Pons (tissue), 1 donor: ENCODE data around the gene RAD51D.
A peak's percentile ranks its signal among the peaks of the same experiment; 100 is the strongest.
"Not testable (repeated sequence)": the region's sequence is repeated elsewhere in the genome, so short reads cannot be mapped to it uniquely, and the experiment has no call there.

Experiments used
- DNase-seq: peaks from one replicate; pipeline ENCODE4 v3.0.0-alpha.2; 2016; ENCODE audit warnings: low spot score

The RAD51D gene

DNA sequence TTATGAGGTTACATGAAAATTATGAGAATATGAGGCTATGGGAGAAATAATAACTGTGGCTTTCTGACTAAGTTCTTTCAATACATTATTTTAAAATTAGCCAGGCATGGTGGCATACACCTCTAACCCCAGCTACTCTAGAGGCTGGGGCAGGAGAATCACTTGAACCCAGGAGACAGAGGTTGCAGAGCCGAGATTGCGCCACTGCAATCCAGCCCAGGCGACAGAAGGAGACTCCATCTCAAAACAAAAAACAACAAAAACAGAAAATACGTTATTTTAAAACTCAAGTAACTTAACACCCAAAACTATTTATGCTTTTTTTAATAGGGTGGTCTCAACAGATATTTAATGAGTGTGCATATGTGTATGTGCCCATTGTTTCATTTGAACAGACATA, 53.8 kb downstream of the RAD51D start:
- no peak for DNase-seq

DNA sequence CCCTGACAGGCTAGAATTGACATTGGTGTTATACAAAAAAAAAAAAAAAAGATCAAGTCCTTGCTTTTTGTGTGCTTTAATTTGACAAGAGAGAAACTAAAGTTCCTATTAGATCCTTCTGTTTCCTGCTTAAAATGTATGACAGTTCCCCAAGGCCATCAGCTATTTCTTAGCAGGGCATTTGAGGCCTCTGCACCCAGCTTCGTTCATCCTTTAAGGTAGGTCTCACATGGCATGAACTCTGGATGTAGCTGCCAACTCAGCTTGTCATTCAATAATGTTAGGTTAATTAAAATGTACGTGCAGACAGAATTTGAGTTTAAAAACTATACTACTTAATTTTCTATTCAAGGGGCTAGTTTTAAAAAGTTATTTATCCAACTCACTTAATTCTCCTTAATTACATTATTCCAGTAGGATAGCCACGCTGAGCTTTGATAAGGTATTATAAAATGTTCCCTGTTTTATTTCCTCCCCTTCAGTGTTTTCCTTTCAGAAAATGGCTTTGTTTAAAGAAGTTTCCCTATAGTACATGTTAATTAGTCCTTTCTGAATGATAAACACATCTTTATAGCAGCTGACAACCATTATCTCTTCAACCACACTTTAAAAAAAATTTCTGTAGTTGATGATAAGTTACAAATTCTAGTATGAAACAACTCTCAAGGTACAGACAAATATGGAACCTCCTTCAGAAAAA, 55.0 kb downstream of the RAD51D start:
- no peak for DNase-seq

DNA sequence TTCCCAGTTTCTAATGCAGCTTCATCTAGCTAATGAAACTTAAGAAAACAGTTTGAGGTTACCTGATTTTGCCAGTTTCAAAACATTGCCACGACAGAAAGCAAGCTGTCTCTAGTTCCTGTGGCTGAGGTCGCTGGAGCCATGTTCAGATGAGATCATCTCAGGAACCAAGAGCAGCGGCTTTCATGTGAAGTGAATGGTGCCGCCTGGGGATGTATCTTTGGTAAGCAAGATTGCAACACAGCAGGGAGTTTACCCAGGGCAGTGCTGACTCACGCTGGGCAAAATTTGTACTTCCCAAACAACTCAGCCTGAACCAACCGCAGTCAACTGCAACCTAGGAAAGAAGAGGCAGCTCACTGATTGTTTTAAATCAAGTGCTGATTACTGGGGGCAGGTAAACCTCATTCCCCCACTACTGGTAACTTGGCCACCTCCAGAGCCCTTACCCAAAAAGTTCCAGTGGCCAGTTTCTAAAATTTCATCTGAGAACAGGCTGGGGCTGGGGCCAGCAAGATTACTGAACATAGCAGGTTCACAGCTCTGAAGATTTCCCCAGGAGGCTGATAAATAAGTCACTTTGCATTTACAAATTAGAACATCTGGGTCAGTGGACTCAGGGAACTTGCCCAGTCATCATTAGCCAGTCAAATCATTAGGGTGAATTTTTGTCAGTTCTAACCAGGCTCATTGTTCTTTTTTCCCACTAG, 56.0 kb downstream of the RAD51D start, which contains the start of gene RFFL:
Gene RFFL, minus strand, starts transcription at position 194 of the 710 bp plus-strand sequence. CDS start 37,154 bp downstream, outside the sequence.
- DNase-seq = peak; percentile 99

DNA sequence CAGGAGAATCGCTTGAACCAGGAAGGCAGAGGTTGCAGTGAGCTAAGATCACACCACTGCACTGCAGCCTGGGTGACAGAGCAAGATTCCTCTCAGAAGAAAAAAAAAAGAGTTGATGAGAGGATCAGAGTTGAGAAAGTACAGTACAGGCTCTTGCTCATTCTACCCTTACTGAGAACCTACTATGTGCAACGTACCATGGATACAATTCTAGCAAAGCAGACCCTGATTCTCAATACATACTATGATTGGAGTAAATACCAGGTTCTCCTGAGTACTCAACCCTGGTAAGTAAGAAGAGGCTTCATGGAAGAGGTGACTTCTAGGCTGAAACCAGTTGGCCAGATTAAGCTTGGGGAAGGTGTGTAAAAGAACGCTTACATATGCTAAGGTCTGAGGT, 57.4 kb downstream of the RAD51D start:
- DNase-seq = no peak

DNA sequence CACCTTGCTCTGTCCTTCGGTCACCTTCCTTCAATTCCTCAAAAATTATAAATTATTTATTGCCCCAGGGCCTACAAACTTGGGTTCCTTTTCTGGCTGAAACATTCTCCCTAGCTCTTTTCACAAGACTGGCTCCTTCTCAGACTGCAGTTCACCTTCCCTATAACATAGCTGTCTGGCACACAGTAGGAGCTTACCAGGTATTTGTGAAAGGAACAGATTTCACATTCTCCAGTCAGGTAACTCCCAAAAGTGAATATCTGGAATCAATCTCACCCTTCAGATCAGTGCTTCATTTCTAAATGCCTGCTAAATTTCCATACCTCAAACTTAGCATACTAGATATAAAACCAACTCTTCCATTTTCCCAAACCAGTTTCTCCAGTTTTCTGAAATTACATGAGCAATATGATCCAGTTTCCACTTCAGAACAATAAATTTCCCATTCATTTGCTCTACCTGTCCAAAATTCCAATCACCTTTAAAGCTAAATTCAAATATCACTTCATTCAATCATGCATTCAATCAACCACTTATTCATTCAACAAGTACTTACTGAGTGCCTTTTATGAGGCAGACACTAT, 62.2 kb downstream of the RAD51D start:
- no peak for DNase-seq

DNA sequence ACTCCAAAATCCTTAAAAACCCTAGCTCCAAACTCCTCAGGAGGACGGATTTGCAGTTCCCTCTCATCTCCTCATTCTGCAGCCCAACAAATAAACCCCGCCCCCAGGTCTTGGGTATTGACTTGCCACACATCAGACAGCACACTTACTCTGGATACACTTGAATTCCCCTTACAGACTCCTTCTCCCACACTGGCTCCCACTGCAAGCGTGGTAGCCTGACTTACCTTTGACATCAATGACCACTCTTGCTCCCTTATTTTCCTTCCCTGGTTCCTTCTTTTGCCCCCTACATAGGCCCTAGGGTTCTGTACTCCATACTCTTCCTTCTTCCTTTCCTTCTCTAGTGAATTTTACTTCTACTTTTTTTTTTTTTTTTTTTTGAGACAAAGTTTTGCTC, 63.6 kb downstream of the RAD51D start:
- no peak for DNase-seq

DNA sequence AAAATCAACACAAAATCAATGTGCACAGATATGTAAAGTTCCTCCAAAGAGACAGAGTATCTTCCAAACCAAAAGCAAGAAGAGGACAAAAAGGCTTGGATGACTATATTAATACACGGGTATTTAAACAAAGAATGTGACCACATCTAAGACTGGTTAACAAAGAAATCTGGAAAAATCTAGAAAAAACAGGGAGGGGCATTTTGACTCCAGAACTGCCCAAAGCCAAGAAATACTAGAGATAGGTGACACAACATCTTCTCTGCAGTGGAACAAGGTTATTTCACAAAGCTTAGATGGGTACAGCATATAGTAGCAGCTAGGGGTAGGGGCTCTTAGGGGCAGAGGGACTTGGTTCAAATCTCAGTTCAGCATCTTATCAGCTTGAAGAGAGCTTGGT, 66.5 kb downstream of the RAD51D start:
- no peak for DNase-seq

DNA sequence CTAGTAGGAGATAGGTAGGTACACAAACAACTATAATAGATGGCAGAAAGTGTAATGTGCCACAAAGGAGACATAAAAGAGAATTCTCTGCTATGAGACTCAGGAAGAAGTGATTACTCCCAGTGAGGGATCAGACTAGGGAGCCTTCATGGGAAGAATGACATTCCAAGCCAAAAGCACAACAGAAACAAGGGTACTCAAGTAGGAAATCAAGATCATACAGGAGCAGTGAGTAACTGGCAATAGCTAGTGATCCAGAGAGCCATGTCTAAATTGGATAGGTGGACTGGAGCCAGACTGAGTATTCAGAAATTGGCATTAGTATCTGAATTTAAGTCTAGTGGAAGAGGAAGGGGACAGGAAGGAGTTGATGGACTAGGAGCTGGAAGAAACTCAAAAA, 66.9 kb downstream of the RAD51D start:
- no peak for DNase-seq

DNA sequence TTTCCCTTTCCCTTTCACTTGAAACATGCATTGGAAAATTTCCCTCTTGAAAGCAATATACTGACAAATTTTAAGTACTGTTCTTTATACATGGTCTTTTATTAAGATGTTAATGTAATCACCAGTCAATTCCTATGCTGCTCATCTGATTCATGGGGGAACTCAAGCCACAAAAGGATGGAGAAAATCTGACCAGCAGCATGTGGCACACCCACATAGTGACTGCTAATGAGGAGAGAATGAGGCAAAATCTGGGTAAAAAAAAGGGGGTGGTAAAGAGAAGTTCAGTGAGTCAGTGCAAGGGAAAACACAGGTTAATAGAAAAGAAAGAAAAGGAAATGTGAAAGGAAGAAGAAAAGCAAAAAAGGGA, 67.4 kb downstream of the RAD51D start:
- no peak for DNase-seq

DNA sequence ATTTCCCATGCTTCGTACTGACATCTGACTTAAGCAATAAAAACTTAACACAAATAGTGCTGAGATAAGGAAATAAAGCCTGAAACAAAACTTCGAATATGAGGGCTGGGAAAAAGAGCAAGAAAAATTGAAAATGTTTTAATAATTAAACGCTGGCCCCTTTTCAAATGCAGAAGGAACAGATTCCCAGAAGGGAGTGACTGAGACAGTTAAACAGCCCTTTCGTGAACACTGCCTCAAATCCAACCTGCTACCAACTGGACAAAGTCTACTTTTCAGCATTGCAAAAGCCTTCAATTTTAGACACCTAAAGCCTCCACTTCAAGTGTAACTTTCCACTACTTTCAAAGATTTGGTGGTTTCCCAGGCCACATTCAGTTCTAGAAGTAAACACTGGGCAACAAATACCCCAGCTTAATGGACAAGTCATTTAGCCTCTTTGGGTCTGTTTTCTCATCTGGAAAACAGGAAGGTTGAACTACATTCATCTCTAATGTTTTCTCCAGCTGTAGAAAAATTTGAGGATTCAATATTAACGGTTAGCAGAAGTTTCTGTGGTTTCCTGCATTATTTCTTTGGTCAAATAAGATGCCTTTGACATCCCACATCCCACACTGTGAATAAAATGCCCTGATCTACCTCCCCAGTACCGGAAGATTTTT, 68.0 kb downstream of the RAD51D start:
- DNase-seq = no peak

DNA sequence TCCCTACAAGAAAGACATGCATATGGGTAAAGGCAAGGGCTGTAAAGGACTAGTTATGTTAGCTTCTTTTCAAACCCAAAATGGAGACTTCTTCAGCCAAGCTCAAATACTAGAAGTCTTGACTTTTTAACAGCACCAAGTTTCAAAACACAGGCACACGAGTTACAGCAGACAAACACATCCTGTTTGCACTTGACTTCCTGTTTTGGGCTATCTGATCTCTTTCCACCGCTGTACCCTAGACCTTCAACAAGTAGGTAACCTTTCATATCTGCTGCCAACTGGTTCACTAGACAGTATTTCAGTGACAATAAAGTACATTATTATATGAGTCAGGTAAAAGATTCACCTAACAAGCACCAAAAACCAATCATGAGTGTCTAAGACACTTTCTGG, 68.5 kb downstream of the RAD51D start:
- DNase-seq = no peak

DNA sequence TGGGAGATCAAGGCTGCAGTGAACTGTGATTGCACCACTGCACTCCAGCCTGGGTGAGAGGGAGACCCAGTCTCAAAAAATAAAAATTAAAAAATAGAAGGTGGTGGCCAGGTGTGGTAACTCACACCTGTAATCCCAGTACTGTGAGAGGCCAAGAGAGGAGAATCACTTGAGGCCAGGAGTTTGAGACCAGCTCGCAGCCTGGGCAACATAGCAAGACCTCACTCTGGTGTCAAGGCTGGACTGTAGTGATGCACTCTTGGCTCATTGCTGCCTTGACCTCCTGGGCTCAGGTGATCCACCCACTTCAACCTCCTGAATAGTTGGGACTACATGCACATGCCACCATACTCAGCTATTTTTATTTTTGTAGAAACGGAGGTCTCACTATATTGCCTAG, 69.5 kb downstream of the RAD51D start:
- DNase-seq = no peak

DNA sequence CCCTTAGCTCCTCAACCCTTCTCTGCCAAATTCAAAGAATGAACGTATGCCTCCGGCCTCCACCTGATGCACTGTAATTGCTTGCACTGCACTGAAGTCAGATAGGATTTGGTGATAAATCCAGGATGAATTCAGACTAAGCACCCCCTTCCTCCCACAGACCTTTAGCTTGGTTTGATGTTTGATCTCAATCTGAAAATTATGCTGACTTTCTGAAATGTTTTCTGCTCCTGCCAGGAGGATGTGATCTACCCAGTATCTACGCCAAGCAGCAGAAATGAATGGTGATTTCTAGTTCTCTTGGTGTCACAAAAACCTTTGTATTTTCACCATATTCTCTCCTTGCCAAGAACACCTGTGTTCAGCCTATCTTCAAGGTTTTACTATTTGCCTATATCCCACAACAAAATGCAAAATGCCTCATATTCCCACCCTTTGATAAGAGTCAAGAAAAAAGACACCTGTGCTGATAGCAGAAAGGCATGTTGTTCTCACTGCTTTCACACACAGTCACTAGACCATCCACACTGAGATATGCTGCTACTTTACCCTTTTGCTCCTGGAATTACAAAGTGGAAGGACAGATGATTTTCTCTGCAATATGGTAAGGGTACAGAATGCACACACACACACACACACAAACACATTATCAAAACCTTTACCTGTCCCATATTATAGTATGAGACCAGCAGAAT, 70.8 kb downstream of the RAD51D start:
- no peak for DNase-seq

DNA sequence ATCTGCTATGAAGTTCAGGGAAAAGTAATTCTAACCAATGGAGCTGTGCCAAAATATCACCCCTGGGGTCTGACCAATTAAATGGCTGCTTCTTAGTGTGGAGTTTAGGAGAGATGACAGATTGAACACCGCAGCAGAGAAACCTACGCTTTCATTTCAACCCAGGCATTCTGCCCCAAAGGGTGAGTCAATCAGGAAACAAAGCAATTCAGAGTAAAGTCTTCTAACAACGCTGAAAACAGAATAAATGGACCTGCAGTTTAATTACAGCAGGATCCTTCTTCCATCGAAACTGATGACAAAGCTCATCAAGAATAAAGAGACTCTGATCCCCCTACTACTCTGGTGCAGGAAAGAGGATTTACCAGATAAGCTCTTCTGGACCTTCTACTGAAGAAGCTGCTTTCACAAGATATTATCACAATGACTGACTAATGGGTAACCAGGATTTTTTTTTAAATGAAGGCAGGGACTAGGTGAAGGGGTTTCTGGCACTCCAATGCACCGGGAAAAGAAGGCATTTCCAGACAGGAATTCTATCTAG, 72.8 kb downstream of the RAD51D start:
- DNase-seq = peak; percentile 73

DNA sequence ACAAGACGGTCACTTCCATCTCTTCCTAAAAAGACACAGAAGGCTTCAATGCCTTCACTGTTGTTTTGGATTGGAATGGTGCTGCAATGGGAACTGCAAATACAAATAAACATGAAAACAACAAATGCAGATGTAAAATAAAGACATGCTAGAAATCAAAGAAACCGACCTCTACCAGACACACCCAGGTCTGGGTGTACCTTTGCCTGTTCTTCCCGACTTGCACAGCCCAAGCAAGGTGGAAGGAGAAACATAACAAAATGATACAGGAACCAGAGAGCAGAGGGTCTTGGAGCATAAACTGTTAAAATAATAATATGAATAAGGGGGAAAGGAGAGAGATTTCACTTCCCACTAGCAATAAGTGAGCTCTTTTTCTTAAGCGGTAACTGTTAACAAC, 73.4 kb downstream of the RAD51D start:
- no peak for DNase-seq

DNA sequence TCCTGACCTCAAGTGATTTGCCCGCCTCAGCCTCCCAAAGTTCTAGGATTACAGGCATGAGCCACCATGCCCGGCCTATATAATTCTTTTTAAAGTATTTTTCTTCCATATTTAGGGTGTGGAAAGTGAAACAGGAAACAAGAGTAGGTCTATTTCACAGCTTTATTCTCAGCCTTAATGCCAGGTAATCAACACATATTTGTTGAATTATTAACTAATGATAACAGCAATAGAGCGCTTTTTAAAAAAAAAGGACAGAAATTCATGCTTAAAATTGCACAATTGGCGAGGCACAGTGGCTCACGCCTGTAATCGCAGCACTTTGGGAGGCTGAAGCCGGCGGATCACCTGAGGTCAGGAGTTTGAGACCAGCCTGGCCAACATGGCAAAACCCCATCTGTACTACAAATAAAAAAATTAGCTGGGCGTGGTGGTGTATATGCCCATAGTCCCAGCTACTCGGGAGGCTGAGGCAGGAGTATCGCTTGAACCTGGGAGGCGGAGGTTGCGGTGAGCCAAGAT, 74.1 kb downstream of the RAD51D start:
- DNase-seq = not testable (repeated sequence)

DNA sequence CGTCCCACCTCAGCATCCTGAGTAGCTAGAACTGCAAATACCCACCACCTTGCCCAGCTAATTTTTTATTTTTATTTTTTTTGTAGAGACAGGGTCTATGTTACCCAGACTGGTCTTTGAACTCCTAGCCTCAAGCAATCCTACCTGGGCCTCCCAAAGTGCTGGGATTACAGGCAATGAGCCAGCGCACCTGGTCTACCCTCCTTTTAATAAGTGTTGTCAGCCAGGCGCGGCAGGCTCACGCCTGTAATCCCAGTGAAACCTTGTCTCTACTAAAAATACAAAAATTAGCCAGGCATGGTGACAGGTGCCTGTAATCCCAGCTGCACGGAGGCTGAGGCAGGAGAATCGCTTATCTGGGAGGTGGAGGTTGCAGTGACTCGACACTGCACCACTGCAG, 75.5 kb downstream of the RAD51D start:
- DNase-seq = no peak
